Measurements from ENCODE around the gene LY6G5C. TPM values are rescaled to one million over a fixed set of nuclear protein-coding genes. Genes with fewer than 3 reads are reported as not detected.

Gene LY6G5C
- total and polyA plus RNA-seq, 9 of the 15 experiments (the other 6 are each of a cell fraction or from before 2014, with no cell fraction given) = 0.10 to 0.67 (median 0.46) TPM; not detected in 4

DNA sequence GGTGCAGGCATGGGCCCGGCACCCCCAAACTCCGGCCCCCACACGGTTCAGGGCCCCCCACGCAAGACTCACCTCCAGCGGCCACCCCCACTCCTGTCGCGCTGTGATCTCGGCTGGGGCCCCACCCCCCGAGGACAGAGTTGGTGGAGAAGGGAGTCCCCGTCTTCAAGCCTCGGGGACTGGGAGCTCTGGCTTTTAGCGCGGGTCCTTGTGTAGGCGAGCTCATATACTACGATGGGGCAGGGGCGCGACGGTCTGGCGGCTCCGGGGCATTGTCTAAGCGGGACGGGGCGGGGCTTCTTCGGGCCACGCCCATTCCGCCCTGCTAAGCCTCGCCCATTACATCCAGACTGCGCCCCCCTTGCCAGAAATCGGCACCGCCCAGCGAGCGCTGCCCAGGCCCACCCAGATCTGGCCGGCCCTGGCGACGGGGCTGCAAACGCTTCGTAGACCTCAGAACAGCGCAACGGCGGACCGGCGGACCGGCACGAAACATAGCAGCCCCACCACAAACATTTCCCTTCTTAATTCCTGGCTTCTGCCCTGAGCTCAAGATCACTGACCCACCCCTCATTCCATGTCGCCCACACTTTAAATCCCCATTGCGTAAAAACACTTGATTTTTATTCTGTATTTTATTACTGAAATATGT, 49.2 kb upstream of the LY6G5C start (continued):
- TF ChIP-seq, protein P1, sequence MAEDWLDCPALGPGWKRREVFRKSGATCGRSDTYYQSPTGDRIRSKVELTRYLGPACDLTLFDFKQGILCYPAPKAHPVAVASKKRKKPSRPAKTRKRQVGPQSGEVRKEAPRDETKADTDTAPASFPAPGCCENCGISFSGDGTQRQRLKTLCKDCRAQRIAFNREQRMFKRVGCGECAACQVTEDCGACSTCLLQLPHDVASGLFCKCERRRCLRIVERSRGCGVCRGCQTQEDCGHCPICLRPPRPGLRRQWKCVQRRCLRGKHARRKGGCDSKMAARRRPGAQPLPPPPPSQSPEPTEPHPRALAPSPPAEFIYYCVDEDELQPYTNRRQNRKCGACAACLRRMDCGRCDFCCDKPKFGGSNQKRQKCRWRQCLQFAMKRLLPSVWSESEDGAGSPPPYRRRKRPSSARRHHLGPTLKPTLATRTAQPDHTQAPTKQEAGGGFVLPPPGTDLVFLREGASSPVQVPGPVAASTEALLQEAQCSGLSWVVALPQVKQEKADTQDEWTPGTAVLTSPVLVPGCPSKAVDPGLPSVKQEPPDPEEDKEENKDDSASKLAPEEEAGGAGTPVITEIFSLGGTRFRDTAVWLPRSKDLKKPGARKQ (CRISPR knock-in tag; IDR thresholded peaks at IDR 0.05) = no peak
- TF ChIP-seq, protein P2, sequence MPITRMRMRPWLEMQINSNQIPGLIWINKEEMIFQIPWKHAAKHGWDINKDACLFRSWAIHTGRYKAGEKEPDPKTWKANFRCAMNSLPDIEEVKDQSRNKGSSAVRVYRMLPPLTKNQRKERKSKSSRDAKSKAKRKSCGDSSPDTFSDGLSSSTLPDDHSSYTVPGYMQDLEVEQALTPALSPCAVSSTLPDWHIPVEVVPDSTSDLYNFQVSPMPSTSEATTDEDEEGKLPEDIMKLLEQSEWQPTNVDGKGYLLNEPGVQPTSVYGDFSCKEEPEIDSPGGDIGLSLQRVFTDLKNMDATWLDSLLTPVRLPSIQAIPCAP (CRISPR knock-in tag; IDR thresholded peaks at IDR 0.05; ENCODE audit: borderline replicate concordance) = peak; percentile 72; the same call in 1 of the 2 replicates
- peak; percentile 93 for TF ChIP-seq ZNF253 (CRISPR knock-in tag; conservative IDR thresholded peaks at IDR 0.05)
- TF ChIP-seq SMAD2 (IDR thresholded peaks at IDR 0.05; ENCODE audit: low read depth, low read length) = no peak; the same call in 1 of the 2 replicates
- peak; percentile 91 for TF ChIP-seq ZNF165 (CRISPR knock-in tag; IDR thresholded peaks at IDR 0.05; ENCODE audit: borderline replicate concordance)
- TF ChIP-seq ZNF778 (CRISPR knock-in tag; IDR thresholded peaks at IDR 0.05) = peak; percentile 75; the same call in 1 of the 2 replicates
- TF ChIP-seq, protein P3, sequence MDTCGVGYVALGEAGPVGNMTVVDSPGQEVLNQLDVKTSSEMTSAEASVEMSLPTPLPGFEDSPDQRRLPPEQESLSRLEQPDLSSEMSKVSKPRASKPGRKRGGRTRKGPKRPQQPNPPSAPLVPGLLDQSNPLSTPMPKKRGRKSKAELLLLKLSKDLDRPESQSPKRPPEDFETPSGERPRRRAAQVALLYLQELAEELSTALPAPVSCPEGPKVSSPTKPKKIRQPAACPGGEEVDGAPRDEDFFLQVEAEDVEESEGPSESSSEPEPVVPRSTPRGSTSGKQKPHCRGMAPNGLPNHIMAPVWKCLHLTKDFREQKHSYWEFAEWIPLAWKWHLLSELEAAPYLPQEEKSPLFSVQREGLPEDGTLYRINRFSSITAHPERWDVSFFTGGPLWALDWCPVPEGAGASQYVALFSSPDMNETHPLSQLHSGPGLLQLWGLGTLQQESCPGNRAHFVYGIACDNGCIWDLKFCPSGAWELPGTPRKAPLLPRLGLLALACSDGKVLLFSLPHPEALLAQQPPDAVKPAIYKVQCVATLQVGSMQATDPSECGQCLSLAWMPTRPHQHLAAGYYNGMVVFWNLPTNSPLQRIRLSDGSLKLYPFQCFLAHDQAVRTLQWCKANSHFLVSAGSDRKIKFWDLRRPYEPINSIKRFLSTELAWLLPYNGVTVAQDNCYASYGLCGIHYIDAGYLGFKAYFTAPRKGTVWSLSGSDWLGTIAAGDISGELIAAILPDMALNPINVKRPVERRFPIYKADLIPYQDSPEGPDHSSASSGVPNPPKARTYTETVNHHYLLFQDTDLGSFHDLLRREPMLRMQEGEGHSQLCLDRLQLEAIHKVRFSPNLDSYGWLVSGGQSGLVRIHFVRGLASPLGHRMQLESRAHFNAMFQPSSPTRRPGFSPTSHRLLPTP (IDR thresholded peaks at IDR 0.05; ENCODE audit: borderline replicate concordance, extremely low read depth, insufficient read length) = no peak
- no peak for TF ChIP-seq ZNF124 (CRISPR knock-in tag; IDR thresholded peaks at IDR 0.05)
- TF ChIP-seq, protein P4, sequence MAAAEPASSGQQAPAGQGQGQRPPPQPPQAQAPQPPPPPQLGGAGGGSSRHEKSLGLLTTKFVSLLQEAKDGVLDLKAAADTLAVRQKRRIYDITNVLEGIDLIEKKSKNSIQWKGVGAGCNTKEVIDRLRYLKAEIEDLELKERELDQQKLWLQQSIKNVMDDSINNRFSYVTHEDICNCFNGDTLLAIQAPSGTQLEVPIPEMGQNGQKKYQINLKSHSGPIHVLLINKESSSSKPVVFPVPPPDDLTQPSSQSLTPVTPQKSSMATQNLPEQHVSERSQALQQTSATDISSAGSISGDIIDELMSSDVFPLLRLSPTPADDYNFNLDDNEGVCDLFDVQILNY (CRISPR knock-in tag; IDR thresholded peaks at IDR 0.05) = no peak; the same call in none of the 2 replicates
- TF ChIP-seq, protein P5, sequence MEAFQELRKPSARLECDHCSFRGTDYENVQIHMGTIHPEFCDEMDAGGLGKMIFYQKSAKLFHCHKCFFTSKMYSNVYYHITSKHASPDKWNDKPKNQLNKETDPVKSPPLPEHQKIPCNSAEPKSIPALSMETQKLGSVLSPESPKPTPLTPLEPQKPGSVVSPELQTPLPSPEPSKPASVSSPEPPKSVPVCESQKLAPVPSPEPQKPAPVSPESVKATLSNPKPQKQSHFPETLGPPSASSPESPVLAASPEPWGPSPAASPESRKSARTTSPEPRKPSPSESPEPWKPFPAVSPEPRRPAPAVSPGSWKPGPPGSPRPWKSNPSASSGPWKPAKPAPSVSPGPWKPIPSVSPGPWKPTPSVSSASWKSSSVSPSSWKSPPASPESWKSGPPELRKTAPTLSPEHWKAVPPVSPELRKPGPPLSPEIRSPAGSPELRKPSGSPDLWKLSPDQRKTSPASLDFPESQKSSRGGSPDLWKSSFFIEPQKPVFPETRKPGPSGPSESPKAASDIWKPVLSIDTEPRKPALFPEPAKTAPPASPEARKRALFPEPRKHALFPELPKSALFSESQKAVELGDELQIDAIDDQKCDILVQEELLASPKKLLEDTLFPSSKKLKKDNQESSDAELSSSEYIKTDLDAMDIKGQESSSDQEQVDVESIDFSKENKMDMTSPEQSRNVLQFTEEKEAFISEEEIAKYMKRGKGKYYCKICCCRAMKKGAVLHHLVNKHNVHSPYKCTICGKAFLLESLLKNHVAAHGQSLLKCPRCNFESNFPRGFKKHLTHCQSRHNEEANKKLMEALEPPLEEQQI (IDR thresholded peaks at IDR 0.05) = no peak
- peak; percentile 100 for TF ChIP-seq CAMTA2 (CRISPR knock-in tag; conservative IDR thresholded peaks at IDR 0.05)
- TF ChIP-seq HMG20A (CRISPR knock-in tag; conservative IDR thresholded peaks at IDR 0.05) = peak; percentile 94
- TF ChIP-seq ASH1L (IDR thresholded peaks at IDR 0.05; ENCODE audit: borderline replicate concordance, low read depth, partially characterized antibody) = no peak
- TF ChIP-seq, protein P6, sequence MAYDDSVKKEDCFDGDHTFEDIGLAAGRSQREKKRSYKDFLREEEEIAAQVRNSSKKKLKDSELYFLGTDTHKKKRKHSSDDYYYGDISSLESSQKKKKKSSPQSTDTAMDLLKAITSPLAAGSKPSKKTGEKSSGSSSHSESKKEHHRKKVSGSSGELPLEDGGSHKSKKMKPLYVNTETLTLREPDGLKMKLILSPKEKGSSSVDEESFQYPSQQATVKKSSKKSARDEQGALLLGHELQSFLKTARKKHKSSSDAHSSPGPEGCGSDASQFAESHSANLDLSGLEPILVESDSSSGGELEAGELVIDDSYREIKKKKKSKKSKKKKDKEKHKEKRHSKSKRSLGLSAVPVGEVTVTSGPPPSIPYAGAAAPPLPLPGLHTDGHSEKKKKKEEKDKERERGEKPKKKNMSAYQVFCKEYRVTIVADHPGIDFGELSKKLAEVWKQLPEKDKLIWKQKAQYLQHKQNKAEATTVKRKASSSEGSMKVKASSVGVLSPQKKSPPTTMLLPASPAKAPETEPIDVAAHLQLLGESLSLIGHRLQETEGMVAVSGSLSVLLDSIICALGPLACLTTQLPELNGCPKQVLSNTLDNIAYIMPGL (CRISPR knock-in tag; IDR thresholded peaks at IDR 0.05) = peak; percentile 8; the same call in 1 of the 2 replicates
- TF ChIP-seq RB1 (IDR thresholded peaks at IDR 0.05; ENCODE audit: low read depth) = no peak
